ENCODE measurements around the gene FAM131A.

The FAM131A gene

GRCh38 chr3:184378651-184379357 is 41.4 kb downstream of the FAM131A start:
- FAIRE-seq = no peak
- TF ChIP-seq POLR2A (IDR thresholded peaks at IDR 0.05; ENCODE audit: low read depth, low read length) = no peak
- DNase-seq (ENCODE audit: insufficient read length, low spot score) = no peak

- no peak for FAIRE-seq
- DNase-seq (ENCODE audit: insufficient read length, low spot score) = no peak
Observed at GRCh38 chr3:184379358-184380184, 42.2 kb downstream of the FAM131A start, which contains the start of gene CHRD. CHRD (plus strand) TSS chr3:184380054; CDS start chr3:184380319, 265 bp downstream.

GRCh38 chr3:184380185-184380626 is 42.8 kb downstream of the FAM131A start:
- no peak for TF ChIP-seq POLR2A (IDR thresholded peaks at IDR 0.05; ENCODE audit: low read depth, low read length)
- FAIRE-seq (no peak), DNase-seq (ENCODE audit: insufficient read length, low spot score) (peak; percentile 92)

More at GRCh38 chr3:184379358-184380184, 42.2 kb downstream of the FAM131A start, which contains the start of gene CHRD:
- TF ChIP-seq POLR2A (IDR thresholded peaks at IDR 0.05; ENCODE audit: low read depth, low read length) = no peak

GRCh38 chr3:184380627-184381260 is 43.3 kb downstream of the FAM131A start:
- TF ChIP-seq POLR2A (IDR thresholded peaks at IDR 0.05; ENCODE audit: low read depth, low read length) = no peak
- FAIRE-seq = no peak
- no peak for DNase-seq (ENCODE audit: insufficient read length, low spot score)

GRCh38 chr3:184381261-184382224 is 44.1 kb downstream of the FAM131A start:
- TF ChIP-seq POLR2A (IDR thresholded peaks at IDR 0.05; ENCODE audit: low read depth, low read length) = no peak
- DNase-seq (ENCODE audit: insufficient read length, low spot score) (no peak), FAIRE-seq (no peak)

- DNase-seq (ENCODE audit: insufficient read length, low spot score) (no peak), FAIRE-seq (no peak)
- no peak for TF ChIP-seq POLR2A (IDR thresholded peaks at IDR 0.05; ENCODE audit: low read depth, low read length)
Observed at GRCh38 chr3:184382326-184383032, 45.1 kb downstream of the FAM131A start.

- no peak for DNase-seq (ENCODE audit: insufficient read length, low spot score)
- FAIRE-seq = no peak
- no peak for TF ChIP-seq POLR2A (IDR thresholded peaks at IDR 0.05; ENCODE audit: low read depth, low read length)
Observed at GRCh38 chr3:184383033-184383740, 45.8 kb downstream of the FAM131A start.

- FAIRE-seq (no peak), DNase-seq (ENCODE audit: insufficient read length, low spot score) (no peak)
- TF ChIP-seq POLR2A (IDR thresholded peaks at IDR 0.05; ENCODE audit: low read depth, low read length) = no peak
Observed at GRCh38 chr3:184384342-184384741, 46.9 kb downstream of the FAM131A start.

- TF ChIP-seq POLR2A (IDR thresholded peaks at IDR 0.05; ENCODE audit: low read depth, low read length) = no peak
- FAIRE-seq (no peak), DNase-seq (ENCODE audit: insufficient read length, low spot score) (no peak)
Observed at GRCh38 chr3:184384856-184385422, 47.5 kb downstream of the FAM131A start.

- no peak for DNase-seq (ENCODE audit: insufficient read length, low spot score)
- no peak for FAIRE-seq
- no peak for TF ChIP-seq POLR2A (IDR thresholded peaks at IDR 0.05; ENCODE audit: low read depth, low read length)
Observed at GRCh38 chr3:184386047-184386806, 48.8 kb downstream of the FAM131A start.

- FAIRE-seq = no peak
Observed at GRCh38 chr3:184387174-184387714, 49.8 kb downstream of the FAM131A start.

More at GRCh38 chr3:184387174-184387714, 49.8 kb downstream of the FAM131A start:
- DNase-seq (ENCODE audit: insufficient read length, low spot score) = no peak
- no peak for TF ChIP-seq POLR2A (IDR thresholded peaks at IDR 0.05; ENCODE audit: low read depth, low read length)
